Esophagus mucosa (tissue), 1 donor: Measurements from ENCODE around the gene AFF3. TPM values are rescaled to one million over a fixed set of nuclear protein-coding genes. Genes with fewer than 3 reads are reported as not detected.

Experiments
- ATAC-seq: fragments of 200-7000 bp; cut with Tn5 transposase; one replicate; pipeline ENCODE4 v1.9.1; 2020
- total RNA-seq: library from RNA; stranded (reverse); gene quantifications from one replicate; pipeline ENCODE4 v1.2.4, GENCODE V29; 2023
- donor health status: DM: yes; HTN: yes; CAD: no.

The AFF3 gene
- total RNA-seq, 1 donor from 2014 or later: 0.96 TPM

DNA sequence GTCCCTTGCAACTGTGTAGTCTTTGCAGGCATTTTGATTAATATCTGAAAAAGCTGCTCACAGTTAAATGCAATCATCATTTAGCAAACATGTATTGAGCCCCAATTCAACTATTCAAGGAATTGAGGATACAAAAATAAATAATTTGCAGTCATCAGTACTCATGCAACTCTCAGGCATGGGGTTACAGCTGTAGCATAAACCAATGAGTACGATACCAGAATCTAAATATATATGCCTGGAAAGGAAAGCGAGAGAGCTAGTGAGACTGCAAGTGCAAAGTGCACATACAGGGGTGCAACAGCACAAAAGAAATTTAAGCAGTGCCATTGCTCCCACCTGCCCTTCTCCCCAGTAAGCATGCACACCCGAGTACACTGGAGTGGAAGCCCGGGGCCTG, 216.4 kb downstream of the AFF3 start:
- ATAC-seq: no peak

DNA sequence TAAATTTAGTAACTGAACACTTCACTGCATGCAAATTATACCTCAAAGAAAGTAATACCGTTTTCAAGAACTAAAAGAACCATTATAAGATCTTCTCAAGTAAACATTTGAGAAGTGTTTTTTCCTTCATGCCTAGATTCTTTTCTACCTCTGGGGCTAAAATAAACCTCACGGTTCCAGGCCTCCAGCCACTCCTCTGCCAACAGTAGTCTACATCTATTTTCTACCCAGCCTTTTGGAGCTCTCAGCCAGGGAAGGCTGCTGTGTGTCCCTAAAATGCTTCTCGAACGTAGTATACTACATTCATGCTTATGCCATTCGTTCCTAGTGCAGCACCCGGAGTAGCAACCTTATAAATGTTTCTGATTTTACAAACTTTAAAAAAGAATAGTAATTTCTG, 219.7 kb downstream of the AFF3 start:
- no peak for ATAC-seq

DNA sequence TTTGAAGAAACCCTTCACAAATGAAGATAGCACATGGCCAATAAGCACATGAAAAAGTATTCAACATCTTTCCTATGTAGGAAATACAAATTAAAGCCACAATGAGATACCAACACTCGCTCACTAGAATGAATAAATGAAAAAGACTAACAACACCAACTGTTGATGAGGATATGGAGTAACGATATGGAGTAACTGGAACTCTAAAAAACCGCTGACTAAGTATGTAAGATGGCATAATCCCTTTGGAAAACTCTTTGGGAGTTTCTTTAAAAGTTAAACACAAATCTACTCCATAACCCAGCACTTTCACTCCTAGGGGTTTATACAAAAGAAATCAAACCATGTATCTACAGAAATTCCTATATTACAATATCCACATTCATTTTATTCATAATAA, 220.5 kb downstream of the AFF3 start:
- ATAC-seq: no peak

DNA sequence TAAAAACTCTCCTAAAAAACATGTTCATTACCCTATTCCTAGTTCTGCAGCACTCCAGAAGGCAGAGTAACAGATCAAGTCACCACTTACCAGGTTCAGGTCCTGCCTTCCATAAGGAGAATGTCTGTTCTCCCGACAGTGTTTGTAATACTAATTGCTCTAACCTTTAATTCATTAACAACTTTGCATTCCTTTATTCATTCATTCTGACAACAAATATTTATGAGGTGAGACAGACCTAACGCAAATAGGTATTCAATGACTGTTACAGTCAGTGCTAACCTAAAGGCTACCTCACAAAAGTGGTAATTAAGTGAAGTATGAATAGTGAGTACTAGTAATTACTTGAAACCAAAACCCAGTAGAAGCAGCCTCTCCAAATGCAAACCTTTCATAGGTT, 224.0 kb downstream of the AFF3 start:
- no peak for ATAC-seq

DNA sequence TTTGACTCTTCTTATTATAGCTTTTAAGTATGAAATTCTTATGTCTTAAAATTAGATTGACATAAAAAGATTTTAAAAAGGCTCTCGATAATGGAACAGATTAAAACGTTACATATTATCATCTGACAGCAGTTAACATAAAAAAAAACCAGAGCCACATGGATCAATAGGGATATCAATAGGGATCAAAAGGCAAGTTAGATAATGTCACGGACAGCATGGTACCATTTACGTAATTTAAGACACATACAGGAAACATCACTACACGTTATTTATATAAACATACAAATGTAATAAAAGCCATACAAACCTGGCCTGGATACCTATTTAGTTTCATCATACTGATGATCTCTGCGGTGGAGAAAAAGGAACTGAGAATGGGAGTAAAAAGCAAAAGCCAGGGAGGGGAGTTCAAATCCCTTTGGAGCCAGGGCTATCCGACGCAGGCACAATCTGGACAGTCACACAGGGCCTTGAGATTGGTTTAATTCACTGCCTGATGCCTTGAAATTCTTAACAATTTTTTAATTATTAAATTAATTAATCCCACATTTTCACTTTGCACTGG, 227.2 kb downstream of the AFF3 start:
- no peak for ATAC-seq

DNA sequence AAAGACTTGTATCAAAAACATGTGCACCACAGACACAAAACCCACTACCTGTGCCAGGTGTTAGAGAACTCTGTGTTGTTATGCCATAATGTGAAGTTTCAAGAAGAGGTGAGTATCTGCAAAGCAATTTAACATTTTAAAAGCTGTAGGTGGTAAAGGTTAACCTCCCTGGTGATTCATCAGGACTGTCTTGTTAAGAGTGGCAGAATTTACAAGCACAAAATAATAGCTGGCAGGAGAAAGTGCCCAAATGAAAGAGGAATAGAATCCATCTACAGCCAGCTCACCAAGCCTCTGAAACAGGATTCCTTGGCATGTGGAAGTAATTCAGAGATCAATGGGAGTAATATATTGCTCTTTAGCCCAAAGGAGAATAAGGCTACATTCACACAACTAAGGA, 230.7 kb downstream of the AFF3 start:
- ATAC-seq: no peak

DNA sequence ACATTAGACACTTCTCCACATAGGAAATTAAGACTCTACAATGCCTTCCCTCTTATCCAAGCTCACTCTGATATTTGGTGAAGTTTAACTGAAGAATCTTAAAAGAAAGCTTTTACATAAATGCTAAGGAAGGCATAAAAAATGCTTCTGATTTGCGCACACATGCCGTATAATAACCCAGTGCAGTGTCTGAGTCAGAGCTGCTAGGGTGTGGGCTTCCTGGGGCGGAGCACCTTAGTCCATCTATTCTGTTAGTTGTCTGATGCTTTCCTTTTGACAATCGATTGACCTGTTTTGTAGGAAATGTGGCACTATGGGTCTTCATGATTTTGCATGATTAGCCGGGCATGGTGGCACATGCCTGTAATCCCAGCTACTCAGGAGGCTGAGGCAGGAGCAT, 231.5 kb downstream of the AFF3 start:
- no peak for ATAC-seq

DNA sequence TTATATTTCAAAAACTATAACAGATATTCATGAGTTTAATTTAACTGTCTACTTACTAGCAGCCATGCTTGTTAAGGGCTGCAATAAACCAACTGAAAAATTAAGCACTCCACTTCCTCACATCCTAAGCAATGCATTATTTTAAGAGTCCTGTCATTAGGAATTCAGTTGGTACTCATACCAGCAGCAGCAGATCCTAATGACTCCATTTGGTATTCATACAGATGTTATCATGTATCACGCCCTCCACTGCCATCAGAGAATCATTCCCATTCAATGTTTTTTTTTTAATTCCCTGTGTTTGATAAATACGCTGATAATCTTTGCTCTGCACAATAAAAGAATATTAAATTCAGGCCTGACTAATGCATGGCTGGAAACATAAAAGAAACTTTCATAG, 236.8 kb downstream of the AFF3 start:
- no peak for ATAC-seq

DNA sequence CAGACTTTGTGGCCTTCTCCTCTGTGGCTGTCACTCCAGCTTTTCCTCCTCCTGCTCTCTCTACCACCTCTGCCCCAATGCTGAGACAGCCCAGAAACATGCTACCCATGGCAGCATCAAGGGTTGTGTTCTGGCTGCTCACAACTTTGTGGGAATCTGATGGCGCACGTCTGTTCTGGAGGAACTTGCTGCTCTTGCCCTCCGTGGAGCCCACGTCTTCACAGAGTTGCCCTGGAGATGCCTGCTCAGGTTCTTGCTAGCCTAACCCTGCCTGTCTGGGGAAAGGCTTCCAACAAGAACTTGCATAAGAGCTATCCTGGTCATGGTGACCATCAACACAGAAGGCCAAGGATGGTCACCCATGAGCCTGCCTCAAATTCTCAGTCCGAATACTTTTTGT, 237.4 kb downstream of the AFF3 start:
- no peak for ATAC-seq

DNA sequence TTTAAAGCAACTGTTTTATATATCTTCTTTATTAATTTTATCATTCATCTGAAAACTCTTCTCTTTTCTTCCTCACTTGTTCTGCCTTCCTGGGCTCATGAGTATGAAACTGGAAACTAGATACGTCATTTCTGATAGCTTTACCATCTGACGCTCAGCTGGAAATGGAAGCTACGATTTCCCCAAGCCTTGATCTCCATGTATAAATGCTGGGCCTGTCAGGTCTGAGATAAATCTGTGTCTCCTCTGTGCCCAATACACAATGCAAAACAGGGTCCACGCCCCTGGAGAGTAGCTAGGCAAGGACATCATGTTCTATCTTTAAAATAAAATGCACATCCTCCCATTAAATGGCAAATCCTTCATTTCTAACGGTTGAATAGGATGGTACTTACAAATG, 238.4 kb downstream of the AFF3 start:
- no peak for ATAC-seq

DNA sequence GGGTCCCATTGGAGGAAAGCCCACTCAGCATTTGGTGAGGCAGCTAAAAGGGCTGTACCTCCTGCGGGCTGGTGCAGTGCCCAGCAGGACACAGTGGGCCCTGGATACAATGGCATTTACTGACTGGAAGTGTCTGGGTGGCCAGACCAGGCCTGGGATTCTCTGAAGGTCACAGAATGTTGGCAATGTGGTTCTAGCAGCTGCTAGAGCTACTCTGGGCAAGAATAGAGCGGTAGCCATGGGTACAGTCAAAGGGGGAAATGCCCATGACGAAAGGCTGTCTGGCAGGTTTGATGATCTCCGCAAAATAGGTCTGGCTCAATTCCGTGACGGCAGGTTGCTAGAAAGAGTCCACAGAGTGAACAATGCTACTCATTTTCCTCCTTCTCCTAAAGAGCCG, 241.8 kb downstream of the AFF3 start:
- ATAC-seq: peak; percentile 10

DNA sequence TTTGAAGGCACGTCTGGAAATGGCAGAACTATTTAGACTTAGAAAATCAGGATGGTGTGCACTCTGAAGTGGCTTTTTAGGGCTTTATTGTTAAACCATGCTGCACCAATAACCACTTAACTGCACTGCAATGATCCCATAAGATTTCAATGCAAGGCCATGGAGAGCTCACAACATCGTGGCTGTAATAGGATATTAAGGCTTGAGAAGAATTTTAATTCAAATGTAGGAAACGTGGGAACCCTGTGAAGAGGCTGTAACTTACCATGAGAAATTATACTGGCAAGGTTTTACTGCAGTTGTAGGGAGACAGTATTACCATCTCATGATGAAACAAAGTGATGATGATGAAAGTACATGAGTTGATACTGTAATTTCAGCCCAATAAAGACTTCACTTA, 242.5 kb downstream of the AFF3 start:
- no peak for ATAC-seq

DNA sequence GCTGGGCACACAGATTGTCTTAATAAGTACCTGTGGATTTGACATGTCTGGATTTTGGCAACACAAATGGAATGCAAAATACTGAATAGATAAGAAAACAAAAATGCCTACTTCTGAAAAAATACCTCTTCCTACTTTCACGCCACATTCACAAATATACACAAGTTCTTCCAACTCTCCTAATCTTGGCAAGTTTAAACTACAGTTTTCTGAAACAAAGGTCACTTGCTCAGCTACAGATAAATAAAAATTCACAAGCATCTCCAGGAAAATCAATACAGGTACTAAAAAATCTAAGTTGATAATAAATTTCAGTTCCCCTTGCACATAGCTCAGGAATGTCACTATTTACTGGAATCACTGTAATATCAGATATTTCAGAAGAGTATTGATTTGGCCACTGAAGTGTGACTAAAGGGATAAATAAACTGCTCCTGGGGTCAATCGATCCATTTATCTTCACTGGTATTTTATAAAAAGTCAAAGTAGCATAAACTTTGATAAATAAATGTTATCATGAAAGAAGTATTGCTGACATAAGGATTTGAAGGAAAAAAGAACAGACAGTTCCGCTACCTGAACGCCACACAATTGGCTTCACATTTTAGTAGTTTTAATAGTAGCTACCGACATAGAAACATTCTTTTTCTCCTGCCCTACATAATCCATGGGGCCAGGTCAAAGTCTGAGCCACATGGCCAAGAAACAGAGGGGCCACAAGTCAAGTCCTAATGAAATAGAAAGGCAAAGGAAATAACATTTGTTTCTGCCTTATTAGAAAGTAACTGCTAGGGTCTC, 243.1 kb downstream of the AFF3 start:
- ATAC-seq: no peak

DNA sequence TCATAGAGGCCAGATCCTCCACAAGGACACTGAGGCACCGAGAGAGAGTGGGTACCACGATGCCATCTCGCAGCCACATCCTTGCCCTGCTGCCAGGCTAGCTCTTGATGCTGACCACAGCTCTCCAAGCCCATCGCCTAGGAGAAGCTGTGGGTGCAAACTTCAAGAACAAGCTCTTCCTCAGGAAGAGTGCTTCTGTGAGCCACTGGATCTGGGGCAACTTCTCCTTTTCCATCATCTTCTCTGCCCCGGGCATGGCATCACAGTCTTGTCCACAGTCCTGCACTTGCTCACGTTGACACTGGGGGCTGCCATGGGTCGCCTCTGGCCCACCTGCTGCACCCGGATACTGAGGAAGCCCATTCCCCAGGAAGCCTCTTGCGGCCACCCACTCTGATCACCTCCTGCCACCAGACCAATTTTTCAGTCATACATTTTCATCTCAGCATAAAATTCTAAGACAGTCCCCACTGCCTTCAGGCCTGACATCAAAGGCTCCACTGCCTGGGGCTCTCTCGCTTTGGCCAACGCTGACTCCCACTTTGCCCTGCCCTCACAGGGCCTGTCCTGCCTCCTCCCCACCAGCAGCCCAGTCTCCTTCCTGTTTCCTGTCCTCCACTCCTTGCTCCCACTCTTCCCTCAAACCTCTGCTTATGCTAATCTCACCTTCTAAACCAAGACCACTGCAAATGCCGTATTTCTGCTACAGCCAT, 243.9 kb downstream of the AFF3 start:
- ATAC-seq: no peak

DNA sequence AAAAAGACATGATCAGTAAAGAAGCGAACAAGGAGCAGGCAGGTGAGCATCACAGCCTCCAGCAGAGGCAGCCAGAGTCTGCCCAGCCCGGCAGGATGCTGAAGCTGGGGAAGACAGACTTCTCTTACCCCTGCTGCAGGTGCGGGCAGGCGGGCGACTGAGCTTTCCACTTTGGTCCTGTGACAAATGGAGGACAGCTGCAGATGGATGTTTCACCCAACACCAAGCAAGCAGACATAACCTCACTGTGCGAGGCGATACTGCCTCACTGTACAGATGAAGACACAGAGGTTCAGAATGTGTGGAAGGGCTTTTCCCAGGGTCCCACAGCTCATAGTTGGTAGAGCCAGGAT, 251.0 kb downstream of the AFF3 start:
- no peak for ATAC-seq

DNA sequence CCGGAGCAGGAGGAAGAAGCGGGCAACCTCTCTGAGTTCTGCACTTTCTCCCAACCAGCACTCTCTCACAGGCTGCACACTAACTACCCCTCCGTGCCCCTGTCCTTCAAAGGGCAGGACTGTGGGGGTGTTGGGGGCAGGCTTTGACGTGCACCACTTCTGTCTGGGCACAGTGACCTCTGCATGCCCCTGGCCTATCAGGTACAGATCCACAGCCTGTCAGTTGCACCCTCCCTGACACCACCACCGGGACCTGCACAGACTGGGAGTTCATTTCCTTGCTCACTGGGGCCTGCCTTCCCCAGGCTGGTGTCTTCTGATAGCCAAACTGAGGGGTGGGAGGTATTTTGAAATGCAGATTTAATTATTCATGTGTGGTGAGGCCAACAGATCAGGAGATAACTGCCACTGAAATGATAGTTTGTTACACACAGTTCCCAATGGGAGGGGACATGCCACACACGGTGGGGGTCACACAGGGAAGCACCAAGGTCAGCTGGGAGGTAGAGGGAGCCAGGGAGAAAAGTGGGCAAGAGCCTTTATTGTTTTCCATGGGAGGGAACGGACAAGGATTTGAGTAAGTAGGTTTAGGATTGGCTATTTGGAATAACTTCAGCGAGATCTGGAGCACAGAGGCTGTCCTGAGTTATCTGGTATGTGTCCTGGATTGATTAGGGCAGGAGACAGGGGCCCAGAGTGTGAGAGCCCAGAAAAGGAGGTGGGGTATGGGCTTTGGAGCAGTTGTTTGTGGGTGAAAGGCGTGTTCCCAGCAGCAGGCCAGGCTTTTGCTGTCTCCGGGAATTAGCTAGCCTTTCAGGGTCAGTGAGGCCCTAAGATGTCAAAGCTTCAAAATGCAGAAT, 251.6 kb downstream of the AFF3 start:
- ATAC-seq: no peak

DNA sequence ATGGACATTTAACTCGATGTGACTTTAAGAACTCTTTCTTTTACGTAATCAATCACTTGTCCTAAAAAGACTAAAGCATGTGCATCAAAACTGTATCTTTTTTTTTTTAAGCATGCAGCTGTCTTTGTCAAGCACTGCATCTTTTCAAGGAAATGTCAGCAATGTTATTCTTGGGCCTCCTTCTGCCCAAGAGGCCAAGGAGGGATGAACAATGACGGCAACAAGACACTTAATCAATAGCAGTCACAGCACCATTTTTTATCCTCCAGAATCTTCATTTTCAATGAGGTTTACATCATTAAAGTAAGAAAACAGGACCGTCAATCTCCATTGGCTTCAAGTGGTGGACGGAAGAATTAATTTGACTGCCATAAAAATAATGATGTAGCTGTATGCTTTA, 253.8 kb downstream of the AFF3 start:
- no peak for ATAC-seq

DNA sequence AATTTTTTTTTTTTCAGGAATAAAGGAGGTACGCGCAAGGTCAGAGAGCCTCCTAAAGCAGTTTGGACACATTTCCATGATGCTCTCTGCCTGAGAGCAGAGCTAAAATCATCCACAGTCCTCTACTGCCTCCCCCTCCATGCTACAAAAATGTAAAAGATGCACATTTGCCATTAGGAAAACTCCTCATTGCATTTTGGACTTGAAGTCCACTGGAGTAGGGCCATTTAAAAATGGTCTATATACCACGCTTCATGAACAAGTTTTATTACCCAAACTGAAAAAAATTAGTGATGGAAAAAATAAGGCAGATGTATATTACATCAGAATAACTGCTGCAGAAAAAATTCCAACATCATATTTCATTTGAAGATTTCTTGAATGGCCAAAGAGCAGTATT, 256.0 kb downstream of the AFF3 start:
- ATAC-seq: no peak

DNA sequence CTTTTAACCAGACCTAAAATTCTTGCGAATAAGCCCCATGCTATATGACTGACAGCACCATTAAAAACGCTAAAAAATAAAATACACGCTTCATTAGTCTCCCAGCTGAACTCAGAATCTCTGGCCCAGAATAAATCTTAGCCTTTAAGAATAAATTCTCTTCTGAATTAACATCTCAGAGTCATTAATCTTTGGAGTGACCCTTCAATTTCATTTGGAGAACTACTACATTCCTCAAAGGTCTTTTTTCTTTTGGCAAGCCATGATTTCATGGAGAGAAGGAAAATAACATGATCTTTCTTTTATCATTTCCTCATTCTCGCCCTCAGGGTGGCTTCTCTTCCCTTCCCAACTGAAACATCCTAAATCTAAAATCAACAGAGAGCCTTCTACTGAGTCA, 259.0 kb downstream of the AFF3 start:
- no peak for ATAC-seq

DNA sequence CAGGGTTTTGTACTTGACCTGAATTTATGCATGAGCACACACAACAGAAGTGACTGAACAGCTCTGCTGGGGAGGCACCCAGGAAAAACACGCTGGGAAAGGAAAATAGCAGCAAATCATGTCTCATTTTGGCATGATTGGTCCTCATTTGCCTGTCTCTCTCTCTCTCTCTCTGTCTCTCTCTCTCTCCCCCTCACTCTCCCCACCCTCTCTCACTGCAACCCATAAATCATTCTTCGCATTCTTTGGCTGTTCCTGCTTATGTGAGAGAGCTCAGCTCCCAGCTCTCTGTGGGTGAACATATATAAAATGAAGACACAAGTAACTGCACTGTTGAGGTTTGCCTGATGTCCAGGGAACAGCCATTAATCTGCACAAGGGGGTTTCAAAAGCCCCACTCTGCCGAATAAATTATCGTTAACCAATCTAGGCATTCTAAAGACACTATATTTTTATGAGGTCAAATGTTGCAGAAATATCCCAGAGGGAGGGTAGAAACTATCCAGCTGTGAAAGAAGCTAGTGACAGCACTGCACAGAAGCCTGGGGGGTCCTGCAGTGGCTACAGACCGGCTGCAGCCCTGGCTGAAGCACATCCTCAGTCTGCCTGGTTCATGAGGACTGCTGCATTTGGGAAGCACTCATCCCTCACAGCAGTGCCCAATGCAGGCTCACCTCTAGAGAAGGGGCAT, 260.3 kb downstream of the AFF3 start:
- ATAC-seq: no peak

DNA sequence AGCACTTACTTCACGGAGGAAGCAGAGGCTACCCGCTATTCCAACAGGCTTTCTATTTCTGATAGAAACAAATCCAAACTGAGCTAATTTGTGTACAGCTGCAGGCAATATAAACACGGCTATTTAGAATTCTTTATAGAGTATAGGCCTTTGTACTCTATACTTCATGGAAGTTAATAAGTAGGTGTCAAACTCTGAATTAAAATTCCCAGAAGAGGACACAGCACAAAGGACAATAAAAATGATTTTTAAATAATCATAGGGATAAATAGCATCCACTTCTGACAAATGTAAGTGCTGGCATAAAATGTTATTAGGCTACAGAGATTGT, 261.5 kb downstream of the AFF3 start:
- no peak for ATAC-seq

DNA sequence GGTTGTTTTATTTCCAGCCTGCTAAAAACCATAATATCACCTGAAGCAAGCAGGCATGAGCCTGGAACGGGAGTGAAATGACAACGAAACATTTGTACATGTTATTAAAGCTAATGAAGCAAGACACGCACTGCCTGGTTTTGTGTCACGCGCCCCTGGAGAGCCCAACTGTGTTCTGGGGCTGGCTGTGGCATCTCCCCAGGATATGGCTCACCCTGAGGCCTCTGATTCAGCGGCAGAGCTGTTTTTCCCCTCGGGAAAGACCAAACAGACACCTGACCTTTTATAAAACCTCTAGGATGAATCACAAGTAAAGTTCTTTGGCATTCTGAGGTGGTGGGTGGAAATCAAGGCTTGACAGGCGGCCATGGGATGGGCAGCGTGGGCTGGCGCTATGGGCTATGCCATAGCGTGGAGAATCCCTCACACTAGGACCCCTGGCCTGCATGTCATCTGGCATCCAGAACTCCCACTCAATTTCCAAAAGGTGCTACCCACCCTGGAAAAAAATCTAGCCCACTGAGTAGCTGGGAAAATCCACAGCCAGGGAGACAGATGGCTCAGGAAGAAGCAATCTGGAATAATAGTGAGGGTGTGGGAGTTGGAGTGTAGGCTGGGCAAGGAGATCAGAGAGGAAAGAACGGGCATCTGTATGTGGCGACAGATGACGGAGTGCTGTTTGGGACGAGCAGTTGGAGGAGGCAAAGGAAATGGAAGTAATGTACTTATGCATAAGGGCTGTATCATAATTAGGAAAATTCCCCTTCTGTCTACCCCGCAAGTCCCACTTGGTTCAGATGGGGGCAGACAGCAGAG, 262.0 kb downstream of the AFF3 start:
- no peak for ATAC-seq
